ENCODE results near the gene LRP1-AS. TPM values are rescaled to one million over a fixed set of nuclear protein-coding genes. Genes with fewer than 3 reads are reported as not detected.
A peak's percentile ranks its signal among the peaks of the same experiment; 100 is the strongest.

Gene LRP1-AS
- polyA plus RNA-seq: not detected

DNA sequence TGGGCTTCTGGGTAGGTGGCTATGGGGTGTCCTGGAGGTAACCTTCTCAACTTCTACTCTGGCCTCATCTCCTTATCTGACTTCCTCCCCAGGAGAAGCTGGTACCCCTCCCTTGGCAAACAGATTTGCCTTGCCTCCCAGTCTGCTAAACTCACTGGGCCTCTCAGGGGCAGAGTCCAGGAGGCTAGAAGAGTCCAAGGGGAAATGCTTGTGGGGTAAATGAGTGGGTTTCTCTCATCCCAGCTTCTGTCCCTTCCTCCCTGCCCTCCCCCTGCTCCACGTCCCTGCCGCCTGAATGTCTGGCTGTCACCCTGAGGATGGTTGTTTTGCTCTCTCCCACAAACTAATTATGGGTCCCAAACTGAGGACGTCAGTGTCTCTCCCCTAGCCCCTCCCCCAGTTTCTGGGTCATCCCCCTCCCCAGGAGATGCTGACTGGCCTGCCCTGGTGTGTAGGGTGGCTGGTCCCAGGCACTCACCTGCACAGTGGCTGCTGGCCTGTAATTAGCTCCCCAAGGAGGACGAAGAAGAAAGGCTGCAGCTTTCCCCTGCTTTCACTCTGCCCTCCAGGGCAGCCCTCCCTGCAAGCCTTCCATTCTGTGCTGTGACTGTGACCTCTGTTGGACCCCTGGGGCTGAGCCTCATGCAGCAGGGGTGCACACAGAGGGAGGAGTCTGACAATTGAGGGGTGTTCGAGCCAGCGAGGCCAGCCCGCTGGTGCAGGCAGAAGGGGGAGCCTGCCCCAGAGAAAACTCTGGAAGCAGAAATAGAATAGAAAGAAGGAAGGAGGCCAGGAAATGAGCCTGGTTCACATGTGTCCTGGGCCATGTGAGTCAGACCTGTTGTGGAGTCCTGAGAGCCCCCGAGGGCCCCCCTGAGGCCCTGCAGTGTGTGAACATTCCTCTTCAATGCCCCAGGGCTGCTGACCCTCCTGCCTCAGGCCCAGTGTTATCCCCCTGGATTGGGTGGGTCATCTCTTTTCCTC lies at the start of gene LRP1-AS:
Gene LRP1-AS, minus strand, starts transcription at position 659 of the 984 bp plus-strand sequence.
- H3K27me3 Mint-ChIP-seq (ENCODE audit: low read depth in 3 of 3): peaks cover 2 to 6% (median 3%) of the 10 kb centered on the region in 3 donors
- H3K4me3 Mint-ChIP-seq: no peak within 1 kb of the TSS
- no peak for DNase-seq
- no peaks in the 10 kb centered on the region for H3K4me1 Mint-ChIP-seq
- H3K27ac Mint-ChIP-seq: no peak within 1 kb of the TSS
- H3K36me3 Mint-ChIP-seq: no peaks in the 10 kb centered on the region
- H3K9me3 Mint-ChIP-seq: no peaks in the 10 kb centered on the region

DNA sequence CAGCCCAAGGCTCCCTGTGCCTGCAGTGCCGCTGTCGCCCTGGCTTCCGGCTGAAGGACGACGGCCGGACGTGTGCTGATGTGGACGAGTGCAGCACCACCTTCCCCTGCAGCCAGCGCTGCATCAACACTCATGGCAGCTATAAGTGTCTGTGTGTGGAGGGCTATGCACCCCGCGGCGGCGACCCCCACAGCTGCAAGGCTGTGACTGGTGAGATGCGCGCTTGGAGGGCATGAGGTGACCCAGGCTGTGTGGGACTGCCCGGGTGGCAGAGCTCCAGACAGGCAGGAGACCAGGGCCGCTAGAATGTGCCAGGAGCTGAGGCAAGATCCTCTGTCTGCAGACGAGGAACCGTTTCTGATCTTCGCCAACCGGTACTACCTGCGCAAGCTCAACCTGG lies 49.5 kb upstream of the LRP1-AS start:
- no peaks in the 10 kb centered on the region for H3K9me3 Mint-ChIP-seq
- H3K27ac Mint-ChIP-seq: no peak overlapping the region
- H3K4me1 Mint-ChIP-seq: peaks cover 10 to 11% of the 10 kb centered on the region in 2 donors

DNA sequence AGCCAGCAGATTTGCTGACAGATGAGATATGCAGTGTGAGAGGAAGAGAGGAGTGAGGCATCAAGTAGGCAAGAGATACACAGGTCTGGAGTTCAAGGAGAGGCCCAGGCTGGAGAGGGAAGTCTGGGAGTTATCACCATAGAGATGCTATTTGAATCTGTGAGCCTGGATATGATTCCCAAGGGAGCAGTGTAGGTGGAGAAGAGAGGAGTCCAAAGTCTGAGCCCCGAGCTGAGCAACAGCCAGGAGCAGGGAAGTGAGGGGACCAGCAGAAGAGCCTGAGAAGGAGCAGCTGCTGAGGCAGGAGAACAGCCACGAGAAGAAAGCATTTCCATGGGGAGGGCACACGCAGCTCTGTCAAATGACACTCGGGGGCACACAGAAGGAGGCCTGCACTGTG lies 49.0 kb upstream of the LRP1-AS start:
- Mint-ChIP-seq H3K36me3 (peaks cover 0 to 4% (median 0%) of the 10 kb centered on the region in 3 donors), H3K4me3 (peak overlapping the region in 2 of 5 donors; percentile 50 to 63), H3K27me3 (ENCODE audit: low read depth in 3 of 3) (peaks cover 1 to 4% (median 2%) of the 10 kb centered on the region in 3 donors), H3K4me1 (peaks cover 10 to 11% of the 10 kb centered on the region in 2 donors), H3K27ac (no peak overlapping the region), H3K9me3 (no peaks in the 10 kb centered on the region)
- DNase-seq: no peak

More for the DNA sequence above, 49.5 kb upstream of the LRP1-AS start:
- no peak overlapping the region for H3K4me3 Mint-ChIP-seq
- no peak for DNase-seq
- peaks cover 0 to 4% (median 0%) of the 10 kb centered on the region in 3 donors for H3K36me3 Mint-ChIP-seq
- peaks cover 1 to 4% (median 2%) of the 10 kb centered on the region in 3 donors for H3K27me3 Mint-ChIP-seq (ENCODE audit: low read depth in 3 of 3)

DNA sequence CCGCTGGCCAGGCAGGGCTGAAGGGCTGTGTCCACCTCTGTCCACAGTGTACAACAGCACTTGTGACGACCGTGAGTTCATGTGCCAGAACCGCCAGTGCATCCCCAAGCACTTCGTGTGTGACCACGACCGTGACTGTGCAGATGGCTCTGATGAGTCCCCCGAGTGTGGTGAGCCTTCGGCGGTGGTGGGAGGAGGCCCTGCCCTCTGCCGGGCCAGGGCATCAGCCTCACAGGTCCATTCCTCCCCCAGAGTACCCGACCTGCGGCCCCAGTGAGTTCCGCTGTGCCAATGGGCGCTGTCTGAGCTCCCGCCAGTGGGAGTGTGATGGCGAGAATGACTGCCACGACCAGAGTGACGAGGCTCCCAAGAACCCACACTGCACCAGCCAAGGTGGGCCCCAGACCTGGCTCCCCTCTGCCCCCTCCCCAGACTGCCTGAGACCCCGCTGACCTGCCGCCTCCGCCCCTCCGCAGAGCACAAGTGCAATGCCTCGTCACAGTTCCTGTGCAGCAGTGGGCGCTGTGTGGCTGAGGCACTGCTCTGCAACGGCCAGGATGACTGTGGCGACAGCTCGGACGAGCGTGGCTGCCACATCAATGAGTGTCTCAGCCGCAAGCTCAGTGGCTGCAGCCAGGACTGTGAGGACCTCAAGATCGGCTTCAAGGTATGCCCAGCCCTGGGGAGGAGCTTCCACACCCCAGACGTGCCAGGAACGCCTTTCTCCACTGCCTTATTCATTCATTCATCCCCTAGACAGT lies 48.4 kb upstream of the LRP1-AS start:
- H3K36me3 Mint-ChIP-seq: peaks cover 0 to 4% (median 0%) of the 10 kb centered on the region in 3 donors
- H3K27ac Mint-ChIP-seq: no peak overlapping the region
- H3K4me1 Mint-ChIP-seq: peaks cover 10 to 11% of the 10 kb centered on the region in 2 donors

DNA sequence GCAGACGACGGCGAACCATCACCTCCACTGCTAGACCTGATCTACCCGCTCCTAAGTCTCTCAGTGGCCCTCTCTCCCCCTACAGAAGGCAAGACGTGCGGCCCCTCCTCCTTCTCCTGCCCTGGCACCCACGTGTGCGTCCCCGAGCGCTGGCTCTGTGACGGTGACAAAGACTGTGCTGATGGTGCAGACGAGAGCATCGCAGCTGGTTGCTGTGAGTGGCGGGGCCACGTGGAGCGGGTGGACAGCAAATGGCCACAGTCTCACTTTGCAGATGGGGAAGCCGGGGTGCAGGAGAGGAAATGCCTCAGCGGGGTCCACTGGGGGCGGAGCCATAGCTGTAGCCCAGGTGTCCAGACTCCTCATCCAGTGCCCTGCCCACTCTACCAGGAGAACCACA lies 47.8 kb upstream of the LRP1-AS start:
- H3K27me3 Mint-ChIP-seq (ENCODE audit: low read depth in 3 of 3): peaks cover 0 to 4% (median 1%) of the 10 kb centered on the region in 3 donors
- no peak for DNase-seq
- H3K4me1 Mint-ChIP-seq: peaks cover 10 to 11% of the 10 kb centered on the region in 2 donors
- H3K4me3 Mint-ChIP-seq: peak overlapping the region in 1 of 5 donors; percentile 57
- H3K9me3 Mint-ChIP-seq: no peaks in the 10 kb centered on the region
- no peak overlapping the region for H3K27ac Mint-ChIP-seq
- H3K36me3 Mint-ChIP-seq: peaks cover 0 to 4% (median 0%) of the 10 kb centered on the region in 3 donors

More for the DNA sequence above, 48.4 kb upstream of the LRP1-AS start:
- Mint-ChIP-seq H3K4me3 (peak overlapping the region; percentile 24 to 63 (median 50)), H3K27me3 (ENCODE audit: low read depth in 3 of 3) (peaks cover 0 to 4% (median 1%) of the 10 kb centered on the region in 3 donors), H3K9me3 (no peaks in the 10 kb centered on the region)
- peak; percentile 45 to 47 (median 45) for DNase-seq

DNA sequence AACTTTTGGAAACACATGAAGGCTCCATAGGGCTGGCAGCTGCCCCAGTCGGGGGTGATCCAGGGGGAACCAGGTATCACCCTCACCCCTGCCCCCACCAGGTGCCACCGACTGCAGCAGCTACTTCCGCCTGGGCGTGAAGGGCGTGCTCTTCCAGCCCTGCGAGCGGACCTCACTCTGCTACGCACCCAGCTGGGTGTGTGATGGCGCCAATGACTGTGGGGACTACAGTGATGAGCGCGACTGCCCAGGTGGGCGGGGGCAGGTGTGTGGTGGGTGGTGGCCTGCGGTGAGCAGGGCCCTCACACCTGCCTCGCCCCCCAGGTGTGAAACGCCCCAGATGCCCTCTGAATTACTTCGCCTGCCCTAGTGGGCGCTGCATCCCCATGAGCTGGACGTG lies 46.8 kb upstream of the LRP1-AS start:
- peaks cover 0 to 4% (median 1%) of the 10 kb centered on the region in 3 donors for H3K27me3 Mint-ChIP-seq (ENCODE audit: low read depth in 3 of 3)
- peaks cover 10 to 11% of the 10 kb centered on the region in 2 donors for H3K4me1 Mint-ChIP-seq
- no peak for DNase-seq
- H3K4me3 Mint-ChIP-seq: no peak overlapping the region
- peaks cover 0 to 4% (median 0%) of the 10 kb centered on the region in 3 donors for H3K36me3 Mint-ChIP-seq
- no peaks in the 10 kb centered on the region for H3K9me3 Mint-ChIP-seq
- no peak overlapping the region for H3K27ac Mint-ChIP-seq

DNA sequence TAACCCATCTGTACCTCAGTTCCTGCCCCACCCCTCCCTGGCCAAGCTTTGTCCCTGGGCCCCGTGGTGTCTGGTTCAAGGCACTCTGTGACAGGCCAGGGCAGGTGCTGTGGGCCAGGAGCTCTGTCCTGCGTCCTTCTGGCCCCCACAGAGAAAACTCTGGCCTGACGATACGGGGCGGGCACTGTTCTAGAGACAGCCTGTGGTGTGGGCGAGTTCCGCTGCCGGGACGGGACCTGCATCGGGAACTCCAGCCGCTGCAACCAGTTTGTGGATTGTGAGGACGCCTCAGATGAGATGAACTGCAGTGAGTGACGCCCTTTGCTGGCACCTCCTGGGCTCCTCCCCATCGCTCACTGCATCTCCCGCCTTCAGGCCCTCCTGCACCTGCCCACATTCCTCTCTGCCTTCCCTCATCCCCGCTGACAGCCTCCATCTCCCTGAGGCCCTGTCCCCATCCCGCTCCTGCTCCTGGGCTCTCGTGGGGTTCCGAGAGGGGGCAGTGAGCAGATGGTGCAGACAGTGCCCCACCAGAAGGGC lies 46.4 kb upstream of the LRP1-AS start:
- DNase-seq: no peak
- H3K27ac Mint-ChIP-seq: no peak overlapping the region
- H3K36me3 Mint-ChIP-seq: peaks cover 0 to 4% (median 0%) of the 10 kb centered on the region in 3 donors
- peaks cover 0 to 4% (median 1%) of the 10 kb centered on the region in 3 donors for H3K27me3 Mint-ChIP-seq (ENCODE audit: low read depth in 3 of 3)
- no peaks in the 10 kb centered on the region for H3K9me3 Mint-ChIP-seq
- no peak overlapping the region for H3K4me3 Mint-ChIP-seq
- H3K4me1 Mint-ChIP-seq: peaks cover 10 to 11% of the 10 kb centered on the region in 2 donors

DNA sequence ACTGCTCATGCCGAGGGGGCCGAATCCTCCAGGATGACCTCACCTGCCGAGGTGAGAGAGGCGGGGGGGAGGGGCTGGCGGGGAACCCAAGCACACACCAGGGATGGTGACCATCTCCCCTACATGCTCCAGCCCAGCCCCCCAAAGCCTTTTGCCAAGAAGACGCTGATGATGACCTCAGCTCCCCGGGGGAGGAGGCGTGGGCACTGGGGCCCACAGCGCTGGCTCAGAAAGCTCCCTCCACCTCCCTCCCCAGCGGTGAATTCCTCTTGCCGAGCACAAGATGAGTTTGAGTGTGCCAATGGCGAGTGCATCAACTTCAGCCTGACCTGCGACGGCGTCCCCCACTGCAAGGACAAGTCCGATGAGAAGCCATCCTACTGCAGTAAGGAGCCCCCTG lies 45.5 kb upstream of the LRP1-AS start:
- peaks cover 0 to 6% (median 1%) of the 10 kb centered on the region in 3 donors for H3K27me3 Mint-ChIP-seq (ENCODE audit: low read depth in 3 of 3)
- H3K4me1 Mint-ChIP-seq: peaks cover 10 to 11% of the 10 kb centered on the region in 2 donors
- H3K9me3 Mint-ChIP-seq: no peaks in the 10 kb centered on the region
- H3K36me3 Mint-ChIP-seq: peaks cover 0 to 4% (median 0%) of the 10 kb centered on the region in 3 donors
- H3K27ac Mint-ChIP-seq: no peak overlapping the region
- no peak for DNase-seq
- H3K4me3 Mint-ChIP-seq: no peak overlapping the region

DNA sequence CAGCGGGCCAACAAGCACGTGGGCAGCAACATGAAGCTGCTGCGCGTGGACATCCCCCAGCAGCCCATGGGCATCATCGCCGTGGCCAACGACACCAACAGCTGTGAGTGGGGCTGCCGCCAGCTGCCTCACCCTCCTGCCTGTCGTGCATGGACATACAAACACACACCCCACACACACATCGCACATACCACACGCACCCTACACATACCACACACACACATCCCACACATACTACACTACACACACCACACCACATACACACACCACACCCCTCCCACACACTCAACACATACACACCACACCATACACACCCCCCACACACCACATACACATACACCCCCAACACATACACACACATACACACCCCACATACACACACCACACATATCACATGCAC lies 44.0 kb upstream of the LRP1-AS start:
- no peaks in the 10 kb centered on the region for H3K9me3 Mint-ChIP-seq
- no peak for DNase-seq
- H3K27ac Mint-ChIP-seq: no peak overlapping the region
- no peak overlapping the region for H3K4me3 Mint-ChIP-seq
- H3K4me1 Mint-ChIP-seq: peaks cover 8 to 10% of the 10 kb centered on the region in 2 donors
- peaks cover 0 to 6% (median 1%) of the 10 kb centered on the region in 3 donors for H3K27me3 Mint-ChIP-seq (ENCODE audit: low read depth in 3 of 3)
- peaks cover 0 to 3% (median 0%) of the 10 kb centered on the region in 3 donors for H3K36me3 Mint-ChIP-seq

DNA sequence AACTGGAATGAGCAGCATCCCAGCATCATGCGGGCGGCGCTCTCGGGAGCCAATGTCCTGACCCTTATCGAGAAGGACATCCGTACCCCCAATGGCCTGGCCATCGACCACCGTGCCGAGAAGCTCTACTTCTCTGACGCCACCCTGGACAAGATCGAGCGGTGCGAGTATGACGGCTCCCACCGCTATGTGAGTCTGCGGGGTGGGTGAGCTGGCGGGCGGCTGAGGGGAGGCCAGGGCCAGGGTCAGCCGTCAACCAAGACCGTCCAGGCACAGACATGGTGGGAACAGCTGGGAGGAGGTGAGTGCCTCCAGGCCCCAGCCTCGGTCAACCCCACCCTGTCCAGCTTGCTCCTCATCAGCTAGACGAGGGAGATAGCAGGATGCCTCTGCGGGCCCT lies 43.4 kb upstream of the LRP1-AS start:
- Mint-ChIP-seq H3K27ac (no peak overlapping the region), H3K4me3 (no peak overlapping the region), H3K4me1 (peaks cover 3 to 4% of the 10 kb centered on the region in 2 donors), H3K9me3 (no peaks in the 10 kb centered on the region), H3K27me3 (ENCODE audit: low read depth in 3 of 3) (peaks cover 0 to 6% (median 1%) of the 10 kb centered on the region in 3 donors), H3K36me3 (no peaks in the 10 kb centered on the region)
- DNase-seq: no peak

DNA sequence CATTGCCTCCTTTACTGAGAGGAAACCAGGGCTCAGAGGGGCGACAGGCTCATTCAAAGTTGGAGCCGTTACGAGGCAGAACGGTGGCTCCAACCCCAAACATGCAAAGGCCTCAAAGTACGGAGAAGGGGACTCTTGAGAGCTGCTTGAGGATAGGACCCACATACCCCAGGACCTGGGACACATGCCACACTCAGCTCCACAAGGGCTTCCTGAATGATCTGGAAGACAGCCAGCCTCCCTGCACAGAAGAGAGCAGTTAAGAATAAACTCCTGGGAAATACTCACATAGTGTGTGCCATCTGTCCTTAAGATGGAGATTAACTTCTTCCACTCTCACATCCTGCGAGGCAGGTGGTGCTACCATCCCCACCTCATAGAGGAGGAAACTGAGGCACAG lies 42.6 kb upstream of the LRP1-AS start:
- Mint-ChIP-seq H3K4me1 (no peaks in the 10 kb centered on the region), H3K36me3 (no peaks in the 10 kb centered on the region)
- DNase-seq: no peak

DNA sequence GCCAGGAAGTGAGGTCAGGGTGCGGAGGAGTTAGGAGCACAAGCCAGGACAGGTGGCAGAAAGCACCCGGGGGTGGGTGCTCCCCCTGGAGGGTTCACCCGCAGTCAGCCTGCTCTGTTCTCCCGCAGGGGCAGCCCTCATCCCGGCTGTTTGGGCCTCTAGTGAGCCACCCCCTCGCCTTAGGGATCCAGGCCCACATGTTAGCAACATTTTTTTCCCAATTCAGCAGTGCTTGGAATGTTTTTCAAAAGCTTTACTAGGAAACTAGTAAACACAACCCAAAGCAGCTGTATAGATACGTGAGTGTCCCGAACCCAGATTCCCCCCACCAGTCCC lies 40.6 kb upstream of the LRP1-AS start:
- peaks cover 0 to 4% (median 4%) of the 10 kb centered on the region in 3 donors for H3K27me3 Mint-ChIP-seq (ENCODE audit: low read depth in 3 of 3)
- DNase-seq: no peak
- no peaks in the 10 kb centered on the region for H3K9me3 Mint-ChIP-seq
- no peaks in the 10 kb centered on the region for H3K4me1 Mint-ChIP-seq
- no peaks in the 10 kb centered on the region for H3K36me3 Mint-ChIP-seq
- H3K4me3 Mint-ChIP-seq: no peak overlapping the region
- no peak overlapping the region for H3K27ac Mint-ChIP-seq

More for the DNA sequence above, 42.6 kb upstream of the LRP1-AS start:
- Mint-ChIP-seq H3K27ac (no peak overlapping the region), H3K4me3 (no peak overlapping the region), H3K9me3 (no peaks in the 10 kb centered on the region), H3K27me3 (ENCODE audit: low read depth in 3 of 3) (peaks cover 0 to 4% (median 1%) of the 10 kb centered on the region in 3 donors)

DNA sequence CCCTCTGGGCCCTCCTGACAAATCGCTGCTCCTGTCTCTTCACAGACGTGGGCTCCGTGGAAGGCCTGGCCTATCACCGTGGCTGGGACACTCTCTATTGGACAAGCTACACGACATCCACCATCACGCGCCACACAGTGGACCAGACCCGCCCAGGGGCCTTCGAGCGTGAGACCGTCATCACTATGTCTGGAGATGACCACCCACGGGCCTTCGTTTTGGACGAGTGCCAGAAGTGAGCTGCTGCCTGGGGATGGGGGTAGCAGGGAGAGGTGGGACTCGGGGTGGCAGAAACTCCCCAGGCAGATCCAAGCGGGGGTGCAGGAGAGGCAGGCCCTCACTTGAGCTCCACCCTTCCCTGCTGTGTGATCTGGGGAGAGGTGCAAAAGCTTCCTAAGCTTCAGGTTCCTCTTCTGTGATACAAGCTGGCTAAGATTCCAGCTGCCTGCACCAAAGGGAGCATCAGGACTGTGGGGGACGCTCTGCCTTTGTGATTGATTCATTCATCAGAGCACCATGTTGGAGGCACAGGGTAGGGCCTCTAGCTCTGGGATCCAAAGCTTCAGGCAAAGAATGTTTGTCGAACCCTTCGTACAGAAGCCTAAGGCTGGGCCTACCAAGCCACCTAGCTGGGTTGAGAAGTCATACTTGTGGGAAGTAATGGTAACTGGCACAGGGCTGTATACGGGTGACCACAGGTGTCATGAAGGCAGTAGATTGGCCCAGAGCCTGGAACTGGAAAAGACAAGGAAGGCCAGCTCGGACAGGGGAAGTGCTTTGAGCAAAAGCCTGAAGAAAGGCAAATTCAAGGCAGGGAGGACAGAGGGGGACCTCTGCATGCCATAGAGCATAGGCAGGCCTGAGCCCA lies 40.0 kb upstream of the LRP1-AS start:
- no peaks in the 10 kb centered on the region for H3K36me3 Mint-ChIP-seq
- no peaks in the 10 kb centered on the region for H3K4me1 Mint-ChIP-seq
- H3K27me3 Mint-ChIP-seq (ENCODE audit: low read depth in 3 of 3): peaks cover 0 to 7% (median 5%) of the 10 kb centered on the region in 3 donors
- no peak for DNase-seq
- no peak overlapping the region for H3K27ac Mint-ChIP-seq
- H3K9me3 Mint-ChIP-seq: no peaks in the 10 kb centered on the region
- H3K4me3 Mint-ChIP-seq: no peak overlapping the region
